H1 (cell line): ENCODE results near the gene P2RX2. TPM values are rescaled to one million over a fixed set of nuclear protein-coding genes. Genes with fewer than 3 reads are reported as not detected.

ENCODE experiments used
- CTCF ChIA-PET: fragments of 300-600 bp; sonication (Branson Sonifier 250); formaldehyde crosslinking; loops from one replicate; lab custom pipeline; 2021; ENCODE audit not compliant: partially characterized antibody; lab: Charles Lee
- POLR2A ChIA-PET: fragments of 300-600 bp; sonication (Branson Sonifier 250); formaldehyde crosslinking; loops from one replicate; lab custom pipeline; 2021; ENCODE audit warnings: inconsistent platforms; ENCODE audit not compliant: partially characterized antibody; lab: Charles Lee
- DNase-seq, 2 experiments: peaks; one replicate each; pipeline versions ENCODE4 v3.0.0 to v3.0.0-alpha.2; 2010 to 2022; ENCODE audit warnings: low spot score in 2 of 2, low read depth in 1 of 2, mixed read lengths in 1 of 2
- FAIRE-seq: peaks from 2 replicates; lab custom pipeline; 2011; peaks lifted over from hg19 to GRCh38; lab: Jason Lieb, UNC
- H2AFZ ChIP-seq: 2 replicates; pipeline ENCODE4 v1.8.1; 2012; ENCODE audit warnings: low read length, inconsistent platforms
- H2AK5ac ChIP-seq: 2 replicates; pipeline ENCODE4 v1.6.1; 2013; ENCODE audit warnings: low read depth, low read length
- H2BK120ac ChIP-seq: replicated peaks from 2 replicates; pipeline ENCODE3; 2013; ENCODE audit warnings: low read depth, low read length, inconsistent platforms
- H2BK12ac ChIP-seq: 2 replicates; pipeline ENCODE4 v1.6.1; 2013; ENCODE audit warnings: low read depth, low read length
- H2BK15ac ChIP-seq: 2 replicates; pipeline ENCODE4 v1.6.1; 2013; ENCODE audit warnings: low read length
- H2BK20ac ChIP-seq: 2 replicates; pipeline ENCODE4 v1.6.1; 2013; ENCODE audit warnings: low read length
- H2BK5ac ChIP-seq: 2 replicates; pipeline ENCODE4 v1.6.1; 2013; ENCODE audit warnings: low read depth, low read length
- H3K14ac ChIP-seq: 2 replicates; pipeline ENCODE4 v1.6.1; 2013; ENCODE audit warnings: inconsistent platforms; ENCODE audit not compliant: insufficient read length
- H3K18ac ChIP-seq: 2 replicates; pipeline ENCODE4 v1.6.1; 2013; ENCODE audit warnings: low read length; ENCODE audit errors: extremely low read depth
- H3K23ac ChIP-seq: 2 replicates; pipeline ENCODE4 v1.6.1; 2013; ENCODE audit warnings: inconsistent platforms; ENCODE audit not compliant: insufficient read length
- H3K23me2 ChIP-seq: 2 replicates; pipeline ENCODE4 v1.6.1; 2013; ENCODE audit warnings: low read depth, low read length
- H3K27ac ChIP-seq: 2 replicates; pipeline ENCODE4 v1.6.1; 2011; ENCODE audit warnings: low read depth, low read length, inconsistent platforms
- H3K27me3 ChIP-seq, 4 experiments: replicated peaks in 1 of 4; 1 replicate in 1 of 4; 2 replicates in 3 of 4; pipeline versions ENCODE4 v1.6.1 to v1.8.1; 2011 to 2013; ENCODE audit warnings: low read length in 3 of 4, mild to moderate bottlenecking in 3 of 4, inconsistent platforms in 2 of 4, mixed read lengths in 2 of 4, moderate library complexity in 1 of 4; ENCODE audit not compliant: control insufficient read depth in 3 of 4, insufficient read depth in 3 of 4; ENCODE audit errors: extremely low read depth in 1 of 4
- H3K36me3 ChIP-seq, 4 experiments: 2 replicates each; pipeline versions ENCODE4 v1.6.1 to v1.8.1; 2011 to 2013; ENCODE audit warnings: mild to moderate bottlenecking in 4 of 4, low read length in 3 of 4, moderate library complexity in 2 of 4, control low read depth in 1 of 4, inconsistent platforms in 1 of 4; ENCODE audit not compliant: insufficient read depth in 4 of 4, control insufficient read depth in 2 of 4
- H3K4ac ChIP-seq: replicated peaks from 2 replicates; pipeline ENCODE3; 2013; ENCODE audit warnings: low read length, low read depth, mixed read lengths, inconsistent platforms; ENCODE audit not compliant: insufficient read length
- H3K4me1 ChIP-seq, 4 experiments: replicated peaks in 1 of 4; 1 replicate in 1 of 4; 2 replicates in 3 of 4; pipeline versions ENCODE4 v1.6.1 to v1.8.1; 2011 to 2013; ENCODE audit warnings: low read length in 3 of 4, inconsistent platforms in 2 of 4, mixed read lengths in 1 of 4; ENCODE audit not compliant: insufficient read depth in 4 of 4, control insufficient read depth in 3 of 4
- H3K4me2 ChIP-seq, 2 experiments: 2 replicates each; pipeline versions ENCODE4 v1.6.1 to v1.8.1; 2011 to 2013; ENCODE audit warnings: low read depth in 2 of 2, low read length in 2 of 2, control low read depth in 1 of 2, inconsistent platforms in 1 of 2, mild to moderate bottlenecking in 1 of 2; ENCODE audit not compliant: insufficient read depth in 1 of 2
- H3K4me3 ChIP-seq, 4 experiments: fragments of 200-600, 300-600 bp in 1 of 4; sonication (generic), shearing (Covaris generic), sonication (Bioruptor Twin) in 1 of 4; 2 replicates each; pipeline versions ENCODE4 v1.5.1 to v1.8.1; 2011 to 2016; ENCODE audit warnings: low read length in 4 of 4, low read depth in 3 of 4, control low read depth in 2 of 4, inconsistent platforms in 2 of 4, mild to moderate bottlenecking in 2 of 4, mixed read lengths in 1 of 4, moderate library complexity in 1 of 4; ENCODE audit not compliant: insufficient read depth in 2 of 4; ENCODE audit errors: extremely low read depth in 1 of 4
- H3K56ac ChIP-seq: replicated peaks from 2 replicates; pipeline ENCODE3; 2013; ENCODE audit warnings: low read depth, mild to moderate bottlenecking, mixed read lengths, low read length, inconsistent platforms; ENCODE audit not compliant: insufficient read length
- H3K79me1 ChIP-seq: 2 replicates; pipeline ENCODE4 v1.6.1; 2013; ENCODE audit warnings: low read depth, low read length, control low read depth
- H3K79me2 ChIP-seq, 2 experiments: 2 replicates each; pipeline versions ENCODE4 v1.6.1 to v1.8.1; 2012 to 2013; ENCODE audit warnings: low read length in 2 of 2, mild to moderate bottlenecking in 2 of 2, inconsistent platforms in 1 of 2; ENCODE audit not compliant: insufficient read depth in 2 of 2, control insufficient read depth in 1 of 2
- H3K9ac ChIP-seq, 4 experiments: replicated peaks in 1 of 4; 1 replicate in 1 of 4; 2 replicates in 3 of 4; pipeline versions ENCODE4 v1.6.1 to v1.8.1; 2011 to 2013; ENCODE audit warnings: low read depth in 3 of 4, low read length in 3 of 4, control low read depth in 2 of 4, mild to moderate bottlenecking in 2 of 4, moderate library complexity in 2 of 4, inconsistent platforms in 1 of 4; ENCODE audit errors: extremely low read depth in 1 of 4
- H3K9me3 ChIP-seq, 2 experiments: 2 replicates each; pipeline versions ENCODE4 v1.6.1 to v1.8.1; 2012 to 2013; ENCODE audit warnings: mild to moderate bottlenecking in 2 of 2, moderate library complexity in 2 of 2, control low read depth in 1 of 2, inconsistent platforms in 1 of 2, low read depth in 1 of 2, low read length in 1 of 2, mixed read lengths in 1 of 2; ENCODE audit not compliant: insufficient read depth in 2 of 2
- H4K20me1 ChIP-seq, 2 experiments: replicated peaks in 1 of 2; 2 replicates each; pipeline versions ENCODE3 to v1.8.1; 2011 to 2013; ENCODE audit warnings: inconsistent platforms in 2 of 2, low read length in 2 of 2, mild to moderate bottlenecking in 1 of 2; ENCODE audit not compliant: insufficient read depth in 2 of 2, control insufficient read depth in 1 of 2
- H4K5ac ChIP-seq: 2 replicates; pipeline ENCODE4 v1.6.1; 2013; ENCODE audit warnings: low read length, low read depth, mixed read lengths, inconsistent platforms; ENCODE audit not compliant: insufficient read length
- H4K8ac ChIP-seq: 2 replicates; pipeline ENCODE4 v1.8.0; 2013; ENCODE audit warnings: mild to moderate bottlenecking, moderate library complexity, low read length, inconsistent platforms; ENCODE audit not compliant: insufficient read depth; ENCODE audit errors: extremely low read depth
- H4K91ac ChIP-seq: replicated peaks from 2 replicates; pipeline ENCODE3; 2013; ENCODE audit warnings: low read length, mixed read lengths, inconsistent platforms; ENCODE audit not compliant: insufficient read length
- NRF1 ChIP-seq: IDR thresholded peaks from 2 replicates; pipeline ENCODE4 v1.6.1; 2011; ENCODE audit warnings: mild to moderate bottlenecking, low read depth, low read length, improper control_type of control experiment
- POLR2AphosphoS5 ChIP-seq: IDR thresholded peaks from 2 replicates; pipeline ENCODE4 v1.6.1; 2011; ENCODE audit warnings: low read depth, low read length
- RAD21 ChIP-seq, 2 experiments: IDR thresholded peaks in 1 of 2; conservative IDR thresholded peaks in 1 of 2; 2 replicates each; pipeline ENCODE4 v1.6.1; 2011; ENCODE audit warnings: low read depth in 2 of 2, low read length in 2 of 2, improper control_type of control experiment in 1 of 2, inconsistent platforms in 1 of 2, mild to moderate bottlenecking in 1 of 2, moderate library complexity in 1 of 2
- SIN3A ChIP-seq, 2 experiments: IDR thresholded peaks in 1 of 2; conservative IDR thresholded peaks in 1 of 2; 2 replicates each; pipeline ENCODE4 v1.6.1; 2011 to 2012; ENCODE audit warnings: low read length in 2 of 2, improper control_type of control experiment in 1 of 2, low read depth in 1 of 2, mild to moderate bottlenecking in 1 of 2
- SRF ChIP-seq: IDR thresholded peaks from 2 replicates; pipeline ENCODE4 v1.6.1; 2011; ENCODE audit warnings: mild to moderate bottlenecking, low read depth, low read length, moderate library complexity
- TAF7 ChIP-seq: optimal IDR thresholded peaks from 2 replicates; pipeline ENCODE3; 2011; ENCODE audit warnings: low read depth, mild to moderate bottlenecking, inconsistent platforms, low read length, moderate library complexity, borderline replicate concordance
- WGBS, 2 experiments: shearing (Covaris generic) in 1 of 2; methylation state at CpG; one replicate each; pipeline versions ENCODE4 v1.1.6 to v1.1.7; 2013 to 2015; ENCODE audit warnings: low lambda C conversion rate in 2 of 2, mixed read lengths in 2 of 2, inconsistent platforms in 1 of 2, low coverage in 1 of 2, missing lambda C conversion rate in 1 of 2; ENCODE audit not compliant: insufficient replicate concordance in 2 of 2, insufficient coverage in 1 of 2, insufficient read length in 1 of 2; ENCODE audit errors: extremely low coverage in 1 of 2, missing lambda C conversion rate in 1 of 2; 5-methylcytosine and 5-hydroxymethylcytosine counted together
- polyA plus RNA-seq, 7 experiments: library from polyadenylated mRNA; depleted of rRNA in 3 of 7; stranded (reverse) in 5 of 7; unstranded in 2 of 7; fragments of >200 nt in 5 of 7; fragments of 200-250 nt in 2 of 7; gene quantifications; 1 replicate in 5 of 7; 2 replicates in 1 of 7; 4 replicates in 1 of 7; pipeline versions ENCODE4 v1.2.1 to v1.2.3, GENCODE V29; 2011 to 2013; ENCODE audit warnings: missing spikeins in 2 of 7, mixed read lengths in 2 of 7
- total RNA-seq: library from RNA; stranded (reverse); fragmentation: NEBNext Ultra II Directional; extraction: Animal tissue kit (Norgen Biotek cat#: 25700); gene quantifications from 2 replicates; pipeline ENCODE4 v1.2.1, GENCODE V29; 2021
- TF ChIP-seq, protein P1 (sequence below): IDR thresholded peaks from 2 replicates; pipeline ENCODE4 v1.6.1; 2011; ENCODE audit warnings: low read depth, mild to moderate bottlenecking, low read length; ENCODE audit not compliant: insufficient read depth
- TF ChIP-seq, protein P2 (sequence below): IDR thresholded peaks from 2 replicates; pipeline ENCODE4 v1.6.1; 2012; ENCODE audit warnings: inconsistent platforms
- TF ChIP-seq, protein P3 (sequence below): IDR thresholded peaks from 2 replicates; pipeline ENCODE4 v1.6.1; 2012; ENCODE audit warnings: low read length, inconsistent platforms

Gene P2RX2
- total and polyA plus RNA-seq, 2 of the 8 experiments (the other 6 are each of a cell fraction or from before 2014, with no cell fraction given): 0.84 to 2.2 TPM

DNA sequence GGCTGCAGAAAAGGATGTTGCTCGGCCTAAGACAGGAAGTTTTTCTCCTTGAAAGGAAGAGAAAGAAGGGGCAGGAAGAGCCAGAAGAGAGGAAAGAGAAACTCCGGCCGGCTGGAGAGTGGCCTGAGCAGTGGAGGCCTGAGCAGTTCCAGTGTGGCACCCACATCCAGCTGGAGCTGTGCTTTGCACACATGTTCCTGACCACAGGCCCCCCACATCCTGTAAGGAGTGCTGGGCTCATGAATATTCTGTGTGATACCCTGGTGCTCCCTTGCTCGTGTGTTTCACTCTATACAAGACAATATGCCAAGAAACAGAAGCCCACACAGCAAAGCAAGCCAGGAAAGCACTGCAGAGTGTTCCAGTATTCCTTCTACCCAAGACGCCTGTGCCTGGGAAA lies 41.5 kb downstream of the P2RX2 start:
- H3K18ac ChIP-seq: no peak overlapping the region
- no peak for FAIRE-seq
- no peak overlapping the region for H3K14ac ChIP-seq
- H4K91ac ChIP-seq: no peak overlapping the region
- no peak overlapping the region for H2BK120ac ChIP-seq
- 0 out of 7 replicates have a peak, but pooled peaks cover 0 to 3% (median 0%) of the 10 kb centered on the region in 4 experiments for H3K4me1 ChIP-seq
- no peak overlapping the region for H3K56ac ChIP-seq
- no peak overlapping the region for H4K8ac ChIP-seq
- H3K27me3 ChIP-seq: no peaks in the 10 kb centered on the region; a peak in 1 of 7 replicates
- H3K9ac ChIP-seq: no peak overlapping the region
- H3K79me2 ChIP-seq: no peaks in the 10 kb centered on the region; a peak in 1 of 4 replicates
- no peak overlapping the region for H4K5ac ChIP-seq
- no peak overlapping the region for H2BK5ac ChIP-seq
- H2AK5ac ChIP-seq: no peak overlapping the region
- H2BK12ac ChIP-seq: no peak overlapping the region
- no peak overlapping the region for H2BK20ac ChIP-seq
- DNase-seq: no peak
- H3K79me1 ChIP-seq: no peaks in the 10 kb centered on the region; the same call in 1 of the 2 replicates
- H4K20me1 ChIP-seq: peaks cover 10 to 17% of the 10 kb centered on the region in 2 experiments
- H3K36me3 ChIP-seq: peaks cover 52 to 88% (median 84%) of the 10 kb centered on the region in 4 experiments
- no peak overlapping the region for H2AFZ ChIP-seq
- H2BK15ac ChIP-seq: no peak overlapping the region
- ChIA-PET POLR2A (interaction anchor here (0.6 kb wide), 1 partner anchor 17 kb away, joined by 4 read pairs; no protein-coding TSS in a partner anchor), CTCF (interaction anchor here (1.3 to 1.8 kb wide), 2 partner anchors 21 to 50 kb away, joined by 3 to 6 read pairs; partner anchors contain the start of gene LRCOL1)
- no peak overlapping the region for H3K4me2 ChIP-seq
- no peak overlapping the region for H3K27ac ChIP-seq
- H3K23ac ChIP-seq: no peak overlapping the region
- no peak overlapping the region for H3K4ac ChIP-seq
- H3K23me2 ChIP-seq: no peaks in the 10 kb centered on the region; the same call in 1 of the 2 replicates
- no peaks in the 10 kb centered on the region for H3K9me3 ChIP-seq
- WGBS, 2 experiments: 89% methylated on average over 5 of the region's 5 CpGs; no CpG with 5 or more reads in 1 of the 2 experiments
- no peak overlapping the region for H3K4me3 ChIP-seq
- TF ChIP-seq, protein P1, sequence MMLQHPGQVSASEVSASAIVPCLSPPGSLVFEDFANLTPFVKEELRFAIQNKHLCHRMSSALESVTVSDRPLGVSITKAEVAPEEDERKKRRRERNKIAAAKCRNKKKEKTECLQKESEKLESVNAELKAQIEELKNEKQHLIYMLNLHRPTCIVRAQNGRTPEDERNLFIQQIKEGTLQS: no peak
- no peak for TF ChIP-seq SIN3A (conservative IDR thresholded peaks at IDR 0.05 in 1 of 2, IDR thresholded peaks at IDR 0.05 in 1 of 2; ENCODE audit: low read depth in 1 of 2, low read length in 2 of 2)
- TF ChIP-seq, protein P2, sequence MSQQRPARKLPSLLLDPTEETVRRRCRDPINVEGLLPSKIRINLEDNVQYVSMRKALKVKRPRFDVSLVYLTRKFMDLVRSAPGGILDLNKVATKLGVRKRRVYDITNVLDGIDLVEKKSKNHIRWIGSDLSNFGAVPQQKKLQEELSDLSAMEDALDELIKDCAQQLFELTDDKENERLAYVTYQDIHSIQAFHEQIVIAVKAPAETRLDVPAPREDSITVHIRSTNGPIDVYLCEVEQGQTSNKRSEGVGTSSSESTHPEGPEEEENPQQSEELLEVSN: no peak
- TF ChIP-seq NRF1: no peak
- no peak for TF ChIP-seq POLR2AphosphoS5
- TF ChIP-seq SRF: no peak
- no peak for TF ChIP-seq RAD21 (IDR thresholded peaks at IDR 0.05 in 1 of 2, conservative IDR thresholded peaks at IDR 0.05 in 1 of 2; ENCODE audit: low read depth in 2 of 2, low read length in 2 of 2)
- no peak for TF ChIP-seq TAF7
- TF ChIP-seq, protein P3, sequence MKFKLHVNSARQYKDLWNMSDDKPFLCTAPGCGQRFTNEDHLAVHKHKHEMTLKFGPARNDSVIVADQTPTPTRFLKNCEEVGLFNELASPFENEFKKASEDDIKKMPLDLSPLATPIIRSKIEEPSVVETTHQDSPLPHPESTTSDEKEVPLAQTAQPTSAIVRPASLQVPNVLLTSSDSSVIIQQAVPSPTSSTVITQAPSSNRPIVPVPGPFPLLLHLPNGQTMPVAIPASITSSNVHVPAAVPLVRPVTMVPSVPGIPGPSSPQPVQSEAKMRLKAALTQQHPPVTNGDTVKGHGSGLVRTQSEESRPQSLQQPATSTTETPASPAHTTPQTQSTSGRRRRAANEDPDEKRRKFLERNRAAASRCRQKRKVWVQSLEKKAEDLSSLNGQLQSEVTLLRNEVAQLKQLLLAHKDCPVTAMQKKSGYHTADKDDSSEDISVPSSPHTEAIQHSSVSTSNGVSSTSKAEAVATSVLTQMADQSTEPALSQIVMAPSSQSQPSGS: no peak
